HG03103 (cell line): Measurements from ENCODE around the gene SSBP3.

Experiments used
- ATAC-seq: cut with Tn5 transposase; IDR thresholded peaks from one replicate; pipeline ENCODE4 v1.9.1; 2021; ENCODE audit warnings: low read depth; ENCODE audit not compliant: unreplicated experiment

Gene SSBP3

GRCh38 chr1:54375298-54375697, 30.9 kb downstream of the SSBP3 start:
- no peak for ATAC-seq

GRCh38 chr1:54374766-54375165, 31.4 kb downstream of the SSBP3 start:
- ATAC-seq: no peak

GRCh38 chr1:54372978-54373377, 33.2 kb downstream of the SSBP3 start:
- ATAC-seq: no peak

DNA sequence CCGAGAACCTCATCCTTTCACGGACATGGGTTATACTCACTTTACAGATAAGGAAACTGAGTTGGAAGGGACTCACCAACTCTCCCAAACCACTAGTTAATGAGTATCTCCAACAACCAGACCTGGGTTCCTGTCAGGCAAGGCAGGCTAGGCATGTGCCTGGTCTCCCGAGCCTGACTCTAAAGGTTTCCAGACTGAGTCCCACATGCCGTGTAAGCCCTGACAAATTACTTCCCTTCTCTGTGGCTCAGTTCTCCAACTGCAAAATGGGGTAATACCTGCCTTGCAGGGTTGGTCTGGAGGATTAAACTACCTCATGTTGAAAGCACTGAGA, 34.3 kb downstream of the SSBP3 start:
- ATAC-seq: no peak

DNA sequence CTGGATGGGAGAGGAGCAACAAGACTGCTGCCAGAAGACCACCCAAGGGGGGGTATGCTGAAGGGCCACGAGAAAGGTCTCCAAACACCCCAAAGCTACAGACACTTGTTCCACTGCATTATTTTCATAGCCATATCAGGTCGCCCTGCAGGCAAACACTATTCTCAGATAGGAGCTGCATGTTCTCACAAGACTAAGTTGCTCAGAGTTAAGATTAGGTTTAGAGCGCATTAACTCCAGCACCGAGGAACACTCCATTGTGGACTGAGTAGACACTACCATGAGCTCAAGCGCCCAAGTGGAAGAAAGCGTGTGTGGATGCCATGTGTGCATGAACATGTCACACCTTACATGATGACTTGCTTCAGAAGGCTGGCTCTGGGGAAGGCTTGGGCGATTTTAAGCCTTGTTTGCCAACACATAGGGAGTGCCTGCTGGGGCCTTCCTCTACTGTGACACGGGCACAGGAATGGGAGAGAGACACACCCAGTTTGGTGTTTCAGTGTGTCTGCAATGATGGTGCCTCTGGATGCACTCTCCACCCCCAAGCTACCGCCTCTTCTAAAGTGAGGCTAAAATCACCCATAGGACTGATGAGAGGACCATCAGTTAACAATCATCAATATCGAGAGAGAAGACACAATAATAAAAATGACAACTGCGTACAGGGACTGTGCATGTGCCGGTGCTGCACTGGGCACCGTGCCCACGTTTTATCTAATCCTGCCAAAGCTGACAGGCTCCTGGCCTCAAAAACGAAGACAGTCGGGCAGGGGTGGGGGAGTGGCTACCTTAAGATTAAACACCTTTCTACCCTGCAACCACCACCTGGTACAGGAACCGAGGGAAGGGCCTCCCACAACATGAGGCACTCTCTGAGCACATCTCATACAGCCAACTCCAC, 34.9 kb downstream of the SSBP3 start:
- no peak for ATAC-seq

DNA sequence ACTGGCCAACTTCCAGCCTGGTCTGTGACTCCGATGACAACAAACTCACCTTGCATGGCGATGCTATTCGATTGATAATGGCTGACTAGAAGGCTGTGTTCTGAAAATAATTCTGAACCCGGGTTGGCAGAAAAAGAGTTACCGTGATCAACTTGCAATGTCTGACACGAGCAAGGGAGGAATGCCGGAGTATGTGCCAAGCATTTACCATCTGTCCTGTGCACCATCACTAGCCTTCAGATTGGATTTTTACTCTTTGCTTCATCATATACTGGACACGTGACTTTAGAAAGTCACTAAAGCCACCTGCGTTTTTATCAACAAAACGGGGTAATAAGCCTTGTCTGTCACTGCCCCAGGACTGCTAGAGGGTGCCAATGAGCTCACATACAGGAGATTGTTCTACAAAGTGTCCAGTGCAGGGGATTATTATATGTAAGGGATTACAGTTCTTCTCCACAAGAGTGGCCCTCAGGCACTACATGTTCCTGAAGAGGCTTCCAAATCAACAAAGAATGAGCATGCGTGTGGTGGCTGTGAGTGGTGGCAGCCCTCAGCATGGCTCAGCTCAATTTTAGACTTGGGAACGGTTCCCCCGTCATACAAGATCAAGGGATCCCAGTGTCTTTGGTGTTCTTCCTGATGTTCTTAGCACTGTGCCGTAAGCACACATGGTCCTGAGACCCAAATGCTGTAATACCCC, 35.8 kb downstream of the SSBP3 start:
- ATAC-seq: no peak

- no peak for ATAC-seq
Measured at GRCh38 chr1:54367613-54368012, 38.6 kb downstream of the SSBP3 start.

GRCh38 chr1:54365847-54366246, 40.3 kb downstream of the SSBP3 start:
- no peak for ATAC-seq

GRCh38 chr1:54365398-54365797, 40.8 kb downstream of the SSBP3 start:
- no peak for ATAC-seq

GRCh38 chr1:54364995-54365394, 41.2 kb downstream of the SSBP3 start:
- no peak for ATAC-seq

DNA sequence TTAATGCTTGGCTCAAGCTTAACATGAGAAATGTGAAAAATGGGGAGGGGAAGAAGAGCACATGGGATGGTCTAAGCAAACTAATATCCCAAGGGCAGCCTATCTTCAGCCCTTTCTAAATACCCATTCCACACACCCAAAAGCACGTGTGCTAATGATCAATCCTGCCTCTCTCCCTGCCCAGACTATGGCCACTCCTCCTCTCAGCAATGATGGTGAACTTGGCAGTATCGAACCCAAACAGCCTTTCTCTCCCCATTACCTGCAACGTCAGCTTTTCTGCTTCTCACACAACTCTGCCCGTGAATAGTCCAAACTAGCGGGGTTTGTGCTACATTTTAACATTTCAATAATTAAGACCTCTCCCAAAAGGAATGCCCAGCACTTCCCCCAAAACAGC, 41.6 kb downstream of the SSBP3 start:
- no peak for ATAC-seq

GRCh38 chr1:54363925-54364324, 42.3 kb downstream of the SSBP3 start:
- ATAC-seq: no peak

GRCh38 chr1:54362881-54363340, 43.3 kb downstream of the SSBP3 start:
- ATAC-seq: no peak

DNA sequence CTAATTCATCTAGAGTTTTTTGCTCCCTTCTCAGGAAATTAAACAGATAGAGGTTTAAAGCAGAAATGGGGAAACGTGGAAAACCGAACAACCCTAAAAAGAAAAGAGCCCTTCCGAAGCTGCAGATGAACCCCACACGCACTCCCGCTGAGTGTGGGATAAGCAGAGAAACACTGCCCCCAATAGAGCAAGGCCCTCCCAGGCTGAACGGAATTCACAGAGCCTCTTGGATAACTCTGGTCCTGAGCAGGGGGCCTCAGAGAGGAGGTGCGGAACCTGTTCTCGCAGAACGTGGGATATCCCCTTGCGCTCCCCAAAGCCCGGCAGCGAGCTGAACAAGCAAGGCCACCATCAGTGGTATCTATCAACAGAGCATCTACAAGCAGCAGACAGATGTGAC, 44.9 kb downstream of the SSBP3 start:
- ATAC-seq: no peak

DNA sequence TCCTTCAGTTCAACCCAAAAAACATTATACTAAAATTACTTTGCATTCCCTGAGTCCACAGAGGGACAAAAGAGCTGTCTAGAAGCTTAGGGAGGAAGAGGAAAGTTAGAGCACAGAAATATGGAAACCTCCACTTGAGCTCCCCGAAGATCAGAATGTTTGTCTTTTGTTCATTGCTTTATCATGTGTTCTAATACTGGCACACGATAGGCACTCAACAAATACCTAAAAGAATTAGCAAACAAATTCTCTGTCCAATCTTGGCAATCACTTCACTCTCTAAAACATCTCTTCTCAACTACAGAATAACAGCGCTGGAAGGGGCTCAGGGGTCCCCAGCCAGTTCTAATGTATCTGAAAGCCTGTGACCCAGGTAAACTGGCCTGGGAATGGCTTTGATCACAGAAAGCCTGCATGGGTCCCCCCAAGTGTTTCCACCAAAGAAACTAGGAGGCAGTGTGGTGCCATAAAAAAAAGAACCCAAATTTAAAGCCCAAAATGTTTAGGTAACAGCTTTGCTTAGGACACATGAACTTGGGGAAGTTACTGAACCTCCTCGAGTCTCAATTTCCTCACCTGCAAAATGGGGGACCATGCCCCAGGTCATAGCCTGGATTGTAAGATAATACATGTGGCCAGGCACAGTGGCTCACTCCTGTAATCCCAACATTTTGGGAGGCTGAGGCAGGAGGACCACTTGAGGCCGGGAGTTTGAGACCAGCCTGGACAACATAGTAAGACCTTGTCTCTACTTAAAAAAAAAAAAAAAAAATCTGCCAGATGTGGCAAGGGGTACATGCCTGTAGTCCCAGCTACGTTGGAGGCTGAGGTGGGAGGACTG, 45.8 kb downstream of the SSBP3 start:
- ATAC-seq: no peak

DNA sequence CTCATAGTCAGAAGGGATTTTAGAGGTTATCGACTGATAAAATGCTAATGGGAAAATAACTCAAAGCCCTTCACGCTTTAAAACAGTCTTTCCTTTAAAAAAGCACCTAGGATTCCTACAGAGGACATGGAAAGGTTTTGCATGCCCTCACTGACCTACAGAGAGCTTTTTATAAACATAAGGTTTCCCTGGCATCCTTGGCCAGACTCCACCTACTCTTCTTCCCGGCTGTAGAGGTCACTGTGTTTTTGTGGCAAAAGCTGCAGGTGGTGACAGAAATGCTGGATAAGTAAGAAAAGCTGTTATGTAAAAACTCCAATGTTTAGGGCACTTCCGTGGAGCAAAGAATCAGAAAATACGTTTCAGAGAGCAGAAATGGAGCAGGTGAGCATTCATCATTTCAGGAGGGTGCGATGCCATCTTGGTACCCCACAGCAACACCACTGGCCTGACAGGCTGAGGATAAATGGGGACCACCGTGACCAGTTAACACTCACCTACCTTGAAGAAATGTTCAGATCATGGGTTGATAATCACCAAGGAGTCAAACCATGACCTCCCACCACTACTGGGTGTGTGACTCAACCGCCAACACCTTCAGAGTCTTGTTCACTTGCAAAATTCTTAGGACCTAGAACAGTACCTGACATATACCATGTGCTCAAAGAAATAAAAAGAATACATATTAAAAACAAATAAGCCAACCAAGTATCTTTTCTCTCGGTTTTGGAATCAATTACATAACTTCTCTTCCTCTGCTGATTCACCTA, 46.6 kb downstream of the SSBP3 start:
- ATAC-seq: no peak

- ATAC-seq: no peak
Measured at GRCh38 chr1:54358503-54359168, 47.6 kb downstream of the SSBP3 start.

- ATAC-seq: no peak
Measured at GRCh38 chr1:54357967-54358366, 48.2 kb downstream of the SSBP3 start.

- no peak for ATAC-seq
Measured at GRCh38 chr1:54356680-54357147, 49.5 kb downstream of the SSBP3 start.
